Upper lobe of left lung (tissue), 4 donors: ENCODE data around the gene TMCC3.

Experiments
- CTCF ChIP-seq, 6 experiments: fragments of 450-650 bp in 4 of 6; fragments of 200-600 bp in 2 of 6; sonication (generic) in 2 of 6; IDR thresholded peaks; one replicate each; pipeline ENCODE4 v1.5.1; 2016 to 2019; ENCODE audit warnings: antibody characterized with exemption in 6 of 6
- POLR2A ChIP-seq, 4 donors: fragments of 450-650 bp; IDR thresholded peaks; one replicate each; pipeline ENCODE4 v1.5.1; 2016 to 2017; ENCODE audit warnings: antibody characterized with exemption in 4 of 4, mild to moderate bottlenecking in 2 of 4
- POLR2AphosphoS5 ChIP-seq, 2 donors: sonication (generic); formaldehyde crosslinking; IDR thresholded peaks; one replicate each; pipeline ENCODE4 v1.5.1; 2017; ENCODE audit warnings: antibody characterized with exemption in 2 of 2

DNA sequence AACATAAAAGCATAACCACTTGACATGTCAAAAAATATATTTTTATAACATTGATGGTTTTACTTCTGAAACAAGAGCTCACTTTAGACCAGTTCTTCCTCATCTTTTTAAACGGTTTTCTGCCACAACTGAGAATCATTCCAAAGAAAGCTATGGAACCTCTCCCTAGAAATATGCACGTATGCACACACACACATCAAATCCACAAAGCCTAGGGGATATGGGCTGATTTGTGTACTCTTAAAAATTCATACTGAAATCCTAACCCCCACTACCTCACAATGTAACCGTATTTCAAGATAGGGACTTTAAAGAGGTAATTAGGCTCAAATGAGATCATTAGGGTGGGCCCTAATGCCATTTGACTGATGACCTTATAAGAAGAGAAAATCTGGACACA lies 19.3 kb downstream of the TMCC3 start:
- TF ChIP-seq CTCF (IDR thresholded peaks at IDR 0.05) (no peak), POLR2A (IDR thresholded peaks at IDR 0.05) (no peak), POLR2AphosphoS5 (IDR thresholded peaks at IDR 0.05) (no peak)
